ENCODE measurements around the gene CGN. TPM values are rescaled to one million over a fixed set of nuclear protein-coding genes. Genes with fewer than 3 reads are reported as not detected.
A peak's percentile ranks its signal among the peaks of the same experiment; 100 is the strongest.

CGN gene
- total and polyA plus RNA-seq, 2 of the 13 experiments (the other 11 are each of a cell fraction or from before 2014, with no cell fraction given): 0.75 to 0.81 TPM

DNA sequence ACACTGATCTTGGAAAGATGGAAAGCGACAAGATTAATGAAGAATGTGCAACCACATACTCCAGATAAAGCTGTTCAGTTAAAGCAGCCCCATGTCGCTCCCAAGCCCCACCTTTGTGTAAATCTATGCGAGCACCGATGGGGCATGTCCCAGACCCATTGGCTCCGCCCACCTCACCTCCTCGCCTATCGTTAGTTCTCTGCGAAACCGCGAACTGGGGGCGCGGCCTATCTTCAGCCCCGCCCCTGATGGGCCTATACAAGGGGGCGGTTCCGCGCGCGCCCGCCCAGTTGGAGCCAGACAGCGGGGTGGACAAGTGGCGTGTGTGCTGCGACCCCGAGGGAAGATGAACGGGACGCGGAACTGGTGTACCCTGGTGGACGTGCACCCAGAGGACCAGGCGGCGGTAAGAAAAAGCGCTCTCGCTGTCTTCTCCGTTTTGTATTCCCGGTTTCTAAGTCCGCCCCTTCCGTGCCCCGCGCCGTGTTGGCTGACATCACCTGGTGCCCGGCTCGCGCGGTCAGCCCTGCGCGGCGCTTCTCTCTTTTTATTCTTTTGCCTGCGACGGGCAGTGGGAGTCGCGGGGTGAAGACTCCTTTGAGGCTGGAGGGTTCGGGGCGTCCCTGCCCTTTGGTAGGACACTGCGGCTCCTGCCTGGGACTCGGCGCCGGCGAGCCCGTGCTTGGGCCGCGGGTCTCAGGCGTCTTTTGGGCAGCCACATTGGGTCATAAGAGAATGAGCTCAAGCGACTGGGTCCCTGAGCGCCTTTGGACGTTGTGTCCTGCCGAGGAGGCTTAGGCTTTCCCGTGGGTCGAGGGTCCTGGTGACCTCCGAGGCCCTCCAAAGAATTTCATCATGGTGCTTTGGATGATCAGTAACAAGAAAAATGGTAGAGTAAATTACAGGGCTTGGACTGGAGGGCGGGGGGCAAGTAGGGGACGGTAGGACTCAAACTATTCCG, 29.1 kb downstream of the CGN start, which contains the start of gene TUFT1 (continued):
- TF ChIP-seq RCOR2 (CRISPR knock-in tag; IDR thresholded peaks at IDR 0.05) (no peak), AGO2 (optimal IDR thresholded peaks at IDR 0.05; ENCODE audit: low read depth, low read length) (peak; percentile 70), ZIK1 (CRISPR knock-in tag; IDR thresholded peaks at IDR 0.05; ENCODE audit: borderline replicate concordance, low read depth) (no peak), PAWR (CRISPR knock-in tag; IDR thresholded peaks at IDR 0.05; ENCODE audit: borderline replicate concordance) (no peak), SOX6 (IDR thresholded peaks at IDR 0.05) (no peak), SOX6 (CRISPR knock-in tag; IDR thresholded peaks at IDR 0.05) (peak; percentile 53; the same call in 1 of the 2 replicates), SP1 (IDR thresholded peaks at IDR 0.05) (0 out of 2 replicates have a peak, but pooled peaks have one; percentile 27), SP1 (CRISPR knock-in tag; IDR thresholded peaks at IDR 0.05) (peak; percentile 92), SNAI1 (CRISPR knock-in tag; IDR thresholded peaks at IDR 0.05; ENCODE audit: borderline replicate concordance) (peak; percentile 90; the same call in 1 of the 2 replicates), NCOA1 (CRISPR knock-in tag; IDR thresholded peaks at IDR 0.05) (peak; percentile 46; the same call in 1 of the 2 replicates), SMYD3 (CRISPR knock-in tag; IDR thresholded peaks at IDR 0.05) (peak; percentile 79; the same call in 1 of the 2 replicates), GTF2F1 (IDR thresholded peaks at IDR 0.05; ENCODE audit: low read length) (peak; percentile 97), GATA4 (IDR thresholded peaks at IDR 0.05; ENCODE audit: borderline replicate concordance, low read depth) (peak; percentile 88; the same call in 1 of the 2 replicates), ZMAT3 (CRISPR knock-in tag; conservative IDR thresholded peaks at IDR 0.05) (peak; percentile 58; the same call in 1 of the 2 replicates)
- TF ChIP-seq, protein P1, sequence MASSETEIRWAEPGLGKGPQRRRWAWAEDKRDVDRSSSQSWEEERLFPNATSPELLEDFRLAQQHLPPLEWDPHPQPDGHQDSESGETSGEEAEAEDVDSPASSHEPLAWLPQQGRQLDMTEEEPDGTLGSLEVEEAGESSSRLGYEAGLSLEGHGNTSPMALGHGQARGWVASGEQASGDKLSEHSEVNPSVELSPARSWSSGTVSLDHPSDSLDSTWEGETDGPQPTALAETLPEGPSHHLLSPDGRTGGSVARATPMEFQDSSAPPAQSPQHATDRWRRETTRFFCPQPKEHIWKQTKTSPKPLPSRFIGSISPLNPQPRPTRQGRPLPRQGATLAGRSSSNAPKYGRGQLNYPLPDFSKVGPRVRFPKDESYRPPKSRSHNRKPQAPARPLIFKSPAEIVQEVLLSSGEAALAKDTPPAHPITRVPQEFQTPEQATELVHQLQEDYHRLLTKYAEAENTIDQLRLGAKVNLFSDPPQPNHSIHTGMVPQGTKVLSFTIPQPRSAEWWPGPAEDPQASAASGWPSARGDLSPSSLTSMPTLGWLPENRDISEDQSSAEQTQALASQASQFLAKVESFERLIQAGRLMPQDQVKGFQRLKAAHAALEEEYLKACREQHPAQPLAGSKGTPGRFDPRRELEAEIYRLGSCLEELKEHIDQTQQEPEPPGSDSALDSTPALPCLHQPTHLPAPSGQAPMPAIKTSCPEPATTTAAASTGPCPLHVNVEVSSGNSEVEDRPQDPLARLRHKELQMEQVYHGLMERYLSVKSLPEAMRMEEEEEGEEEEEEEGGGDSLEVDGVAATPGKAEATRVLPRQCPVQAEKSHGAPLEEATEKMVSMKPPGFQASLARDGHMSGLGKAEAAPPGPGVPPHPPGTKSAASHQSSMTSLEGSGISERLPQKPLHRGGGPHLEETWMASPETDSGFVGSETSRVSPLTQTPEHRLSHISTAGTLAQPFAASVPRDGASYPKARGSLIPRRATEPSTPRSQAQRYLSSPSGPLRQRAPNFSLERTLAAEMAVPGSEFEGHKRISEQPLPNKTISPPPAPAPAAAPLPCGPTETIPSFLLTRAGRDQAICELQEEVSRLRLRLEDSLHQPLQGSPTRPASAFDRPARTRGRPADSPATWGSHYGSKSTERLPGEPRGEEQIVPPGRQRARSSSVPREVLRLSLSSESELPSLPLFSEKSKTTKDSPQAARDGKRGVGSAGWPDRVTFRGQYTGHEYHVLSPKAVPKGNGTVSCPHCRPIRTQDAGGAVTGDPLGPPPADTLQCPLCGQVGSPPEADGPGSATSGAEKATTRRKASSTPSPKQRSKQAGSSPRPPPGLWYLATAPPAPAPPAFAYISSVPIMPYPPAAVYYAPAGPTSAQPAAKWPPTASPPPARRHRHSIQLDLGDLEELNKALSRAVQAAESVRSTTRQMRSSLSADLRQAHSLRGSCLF (CRISPR knock-in tag; IDR thresholded peaks at IDR 0.05; ENCODE audit: borderline replicate concordance): no peak
- TF ChIP-seq, protein P2, sequence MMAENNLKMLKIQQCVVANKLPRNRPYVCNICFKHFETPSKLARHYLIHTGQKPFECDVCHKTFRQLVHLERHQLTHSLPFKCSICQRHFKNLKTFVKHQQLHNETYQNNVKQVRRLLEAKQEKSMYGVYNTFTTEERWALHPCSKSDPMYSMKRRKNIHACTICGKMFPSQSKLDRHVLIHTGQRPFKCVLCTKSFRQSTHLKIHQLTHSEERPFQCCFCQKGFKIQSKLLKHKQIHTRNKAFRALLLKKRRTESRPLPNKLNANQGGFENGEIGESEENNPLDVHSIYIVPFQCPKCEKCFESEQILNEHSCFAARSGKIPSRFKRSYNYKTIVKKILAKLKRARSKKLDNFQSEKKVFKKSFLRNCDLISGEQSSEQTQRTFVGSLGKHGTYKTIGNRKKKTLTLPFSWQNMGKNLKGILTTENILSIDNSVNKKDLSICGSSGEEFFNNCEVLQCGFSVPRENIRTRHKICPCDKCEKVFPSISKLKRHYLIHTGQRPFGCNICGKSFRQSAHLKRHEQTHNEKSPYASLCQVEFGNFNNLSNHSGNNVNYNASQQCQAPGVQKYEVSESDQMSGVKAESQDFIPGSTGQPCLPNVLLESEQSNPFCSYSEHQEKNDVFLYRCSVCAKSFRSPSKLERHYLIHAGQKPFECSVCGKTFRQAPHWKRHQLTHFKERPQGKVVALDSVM (CRISPR knock-in tag; IDR thresholded peaks at IDR 0.05): no peak
- TF ChIP-seq, protein P3, sequence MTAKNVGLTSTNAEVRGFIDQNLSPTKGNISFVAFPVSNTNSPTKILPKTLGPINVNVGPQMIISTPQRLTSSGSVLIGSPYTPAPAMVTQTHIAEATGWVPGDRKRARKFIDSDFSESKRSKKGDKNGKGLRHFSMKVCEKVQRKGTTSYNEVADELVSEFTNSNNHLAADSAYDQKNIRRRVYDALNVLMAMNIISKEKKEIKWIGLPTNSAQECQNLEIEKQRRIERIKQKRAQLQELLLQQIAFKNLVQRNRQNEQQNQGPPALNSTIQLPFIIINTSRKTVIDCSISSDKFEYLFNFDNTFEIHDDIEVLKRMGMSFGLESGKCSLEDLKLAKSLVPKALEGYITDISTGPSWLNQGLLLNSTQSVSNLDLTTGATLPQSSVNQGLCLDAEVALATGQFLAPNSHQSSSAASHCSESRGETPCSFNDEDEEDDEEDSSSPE (CRISPR knock-in tag; IDR thresholded peaks at IDR 0.05): no peak; the same call in 1 of the 2 replicates
